ENCODE measurements around the gene GYPC. TPM values are rescaled to one million over a fixed set of nuclear protein-coding genes. Genes with fewer than 3 reads are reported as not detected.

The GYPC gene
- total RNA-seq, 1 donor from 2014 or later: 98.8 TPM

- no peak overlapping the region for H3K27ac ChIP-seq (replicated peaks)
- no peaks in the 10 kb centered on the region for H3K36me3 ChIP-seq
- no peak overlapping the region for H3K4me3 ChIP-seq
- no peak for TF ChIP-seq CTCF (IDR thresholded peaks at IDR 0.05; ENCODE audit: borderline replicate concordance)
- no peak for DNase-seq
- intact Hi-C loops (cut with micrococcal nuclease): no loop called here
- no peaks in the 10 kb centered on the region for H3K9me3 ChIP-seq (replicated peaks)
- no peaks in the 10 kb centered on the region for H3K27me3 ChIP-seq (ENCODE audit: low read depth)
- no peaks in the 10 kb centered on the region for H3K4me1 ChIP-seq
These were observed 80.3 kb downstream of the GYPC start for GRCh38 chr2:126736133-126736874.

GRCh38 chr2:126739141-126739540, 83.2 kb downstream of the GYPC start:
- H3K27ac ChIP-seq (replicated peaks): peak overlapping the region; percentile 33
- H3K9me3 ChIP-seq (replicated peaks): peaks cover 10% of the 10 kb centered on the region
- H3K4me3 ChIP-seq: no peak overlapping the region
- no peak for DNase-seq
- intact Hi-C loops (cut with micrococcal nuclease): no loop called here
- H3K36me3 ChIP-seq: no peaks in the 10 kb centered on the region
- H3K4me1 ChIP-seq: no peaks in the 10 kb centered on the region
- H3K27me3 ChIP-seq (ENCODE audit: low read depth): no peaks in the 10 kb centered on the region
- no peak for TF ChIP-seq CTCF (IDR thresholded peaks at IDR 0.05; ENCODE audit: borderline replicate concordance)

- no peak overlapping the region for H3K4me3 ChIP-seq
- intact Hi-C loops (cut with micrococcal nuclease): no loop called here
- DNase-seq: no peak
- H3K9me3 ChIP-seq (replicated peaks): peaks cover 10% of the 10 kb centered on the region
- H3K36me3 ChIP-seq: no peaks in the 10 kb centered on the region
- TF ChIP-seq CTCF (IDR thresholded peaks at IDR 0.05; ENCODE audit: borderline replicate concordance): no peak
- no peak overlapping the region for H3K27ac ChIP-seq (replicated peaks)
- H3K4me1 ChIP-seq: no peaks in the 10 kb centered on the region
- no peaks in the 10 kb centered on the region for H3K27me3 ChIP-seq (ENCODE audit: low read depth)
These were observed 88.7 kb downstream of the GYPC start for GRCh38 chr2:126744640-126745039.

Other genes starting within 250 kb of the GYPC start
- gene TEX51, start 242.7 kb downstream of the GYPC start, total RNA-seq: not detected

Data from left ventricle myocardium inferior (tissue), 1 donor.